ENCODE data around the gene SERINC2.

- TF ChIP-seq CEBPB (IDR thresholded peaks at IDR 0.05; ENCODE audit: low read depth) (no peak), ATF3 (IDR thresholded peaks at IDR 0.05) (no peak), CTCF (IDR thresholded peaks at IDR 0.05 in 2 of 3, conservative IDR thresholded peaks at IDR 0.05 in 1 of 3; ENCODE audit: borderline replicate concordance in 1 of 3, insufficient read depth in 1 of 3, low read depth in 2 of 3, low read length in 2 of 3) (no peak), ELF1 (IDR thresholded peaks at IDR 0.05; ENCODE audit: borderline replicate concordance, low read depth) (no peak), EGR1 (IDR thresholded peaks at IDR 0.05; ENCODE audit: low read depth) (no peak), SRF (IDR thresholded peaks at IDR 0.05; ENCODE audit: low read depth) (no peak), ZFX (IDR thresholded peaks at IDR 0.05) (no peak), EZH2 (IDR thresholded peaks at IDR 0.05) (no peak), REST (IDR thresholded peaks at IDR 0.05; ENCODE audit: low read depth) (no peak), POLR2AphosphoS5 (IDR thresholded peaks at IDR 0.05; ENCODE audit: low read depth, low read length) (peak; percentile 7; the same call in 1 of the 2 replicates), POLR2A (IDR thresholded peaks at IDR 0.05; ENCODE audit: borderline replicate concordance, extremely low read depth, insufficient read depth, insufficient read length) (no peak), TCF7L2 (IDR thresholded peaks at IDR 0.05; ENCODE audit: borderline replicate concordance, extremely low read depth, insufficient read depth, insufficient read length) (no peak), MAX (IDR thresholded peaks at IDR 0.05) (no peak)
Observed at GRCh38 chr1:31434979-31435378, 22.0 kb downstream of the SERINC2 start.

Measured in HCT116 (cell line).